HCT116 (cell line): ENCODE results near the gene ELP2. TPM values are rescaled to one million over a fixed set of nuclear protein-coding genes. Genes with fewer than 3 reads are reported as not detected.
A peak's percentile ranks its signal among the peaks of the same experiment; 100 is the strongest.

Source experiments
- ATAC-seq: fragments of 200-7000 bp; cut with Tn5 transposase; 2 replicates; pipeline ENCODE4 v1.9.1; 2020; ENCODE audit warnings: mild to moderate bottlenecking, moderate library complexity
- BruUV-seq: library from RNA; stranded (reverse); fragments of 400-500 nt; replicated peaks from 2 replicates; lab custom pipeline; 2021; lab: Mats Ljungman, UMichigan
- CTCF ChIA-PET: fragments of 300-600 bp; sonication (Branson Sonifier 250); formaldehyde crosslinking; loops from one replicate; lab custom pipeline; 2021; ENCODE audit warnings: antibody characterized with exemption; lab: Charles Lee
- POLR2A ChIA-PET: fragments of 300-600, 350-600 bp; sonication (Branson Sonifier 250); formaldehyde crosslinking; loops from one replicate; lab custom pipeline; 2021; ENCODE audit warnings: antibody characterized with exemption; lab: Charles Lee
- RAD21 ChIA-PET, 2 experiments: fragments of 300-600 bp; sonication (Branson Sonifier 250); formaldehyde crosslinking; loops; one replicate each; lab custom pipeline; 2023; ENCODE audit warnings: low total read pairs in 2 of 2; ENCODE audit not compliant: uncharacterized antibody in 2 of 2, unreplicated experiment in 2 of 2, low non-redundant PET in 1 of 2; lab: Charles Lee
- DNase-seq: peaks from one replicate; pipeline ENCODE4 v3.0.0-alpha.2; 2010; ENCODE audit warnings: low read depth, low spot score
- H2AFZ ChIP-seq: fragments of 200-600 bp; shearing (Covaris generic), sonication (generic); 2 replicates; pipeline ENCODE4 v1.6.1; 2017; ENCODE audit warnings: low read depth, mixed run types, mixed read lengths, antibody characterized with exemption, low read length; ENCODE audit not compliant: poor library complexity, severe bottlenecking
- H3K27ac ChIP-seq: 2 replicates; pipeline ENCODE4 v1.5.1; 2012; ENCODE audit warnings: low read depth, low read length
- H3K27me3 ChIP-seq: fragments of 200-600 bp; sonication (generic); 2 replicates; pipeline ENCODE4 v1.6.1; 2016; ENCODE audit warnings: mixed run types, low read length, mixed read lengths; ENCODE audit not compliant: insufficient read depth
- H3K36me3 ChIP-seq, 2 experiments: fragments of 200-500 bp in 1 of 2; fragments of 200-600 bp in 1 of 2; sonication (Bioruptor generic) in 1 of 2; sonication (generic) in 1 of 2; 2 replicates each; pipeline versions ENCODE4 v1.5.1 to v1.6.1; 2014 to 2016; ENCODE audit warnings: low read length in 2 of 2, inconsistent platforms in 1 of 2, mixed read lengths in 1 of 2, mixed run types in 1 of 2; ENCODE audit not compliant: insufficient read depth in 2 of 2, control insufficient read depth in 1 of 2
- H3K4me1 ChIP-seq, 2 experiments: fragments of 200-600 bp in 1 of 2; sonication (generic) in 1 of 2; 2 replicates each; pipeline versions ENCODE4 v1.5.1 to v1.6.1; 2012 to 2017; ENCODE audit warnings: low read length in 2 of 2, inconsistent platforms in 1 of 2, mild to moderate bottlenecking in 1 of 2, mixed read lengths in 1 of 2, mixed run types in 1 of 2, moderate library complexity in 1 of 2; ENCODE audit not compliant: insufficient read depth in 2 of 2, control insufficient read depth in 1 of 2
- H3K4me2 ChIP-seq: fragments of 200-600 bp; sonication (generic); 2 replicates; pipeline ENCODE4 v1.6.1; 2017; ENCODE audit warnings: mixed run types, low read length, mixed read lengths
- H3K4me3 ChIP-seq, 2 experiments: fragments of 200-600 bp in 1 of 2; sonication (generic) in 1 of 2; replicated peaks in 1 of 2; 2 replicates each; pipeline ENCODE4 v1.5.1; 2011 to 2016; ENCODE audit warnings: low read length in 2 of 2, control low read depth in 1 of 2, low read depth in 1 of 2, mild to moderate bottlenecking in 1 of 2, mixed read lengths in 1 of 2, mixed run types in 1 of 2
- H3K79me2 ChIP-seq: fragments of 200-600 bp; sonication (generic); 2 replicates; pipeline ENCODE4 v1.6.1; 2017; ENCODE audit warnings: mild to moderate bottlenecking, mixed run types, low read length, moderate library complexity, mixed read lengths; ENCODE audit not compliant: insufficient read depth
- H3K9ac ChIP-seq: fragments of 200-600 bp; sonication (generic); 2 replicates; pipeline ENCODE4 v1.6.1; 2016; ENCODE audit warnings: low read length, mixed read lengths
- H3K9me2 ChIP-seq: fragments of 200-600 bp; sonication (generic), shearing (Covaris generic); 2 replicates; pipeline ENCODE4 v1.6.1; 2017; ENCODE audit warnings: mixed run types, mild to moderate bottlenecking, moderate library complexity; ENCODE audit not compliant: insufficient read depth
- H3K9me3 ChIP-seq, 2 experiments: fragments of 200-500 bp in 1 of 2; fragments of 200-600 bp in 1 of 2; sonication (Bioruptor generic) in 1 of 2; sonication (generic) in 1 of 2; 2 replicates each; pipeline ENCODE4 v1.6.1; 2014 to 2017; ENCODE audit warnings: low read length in 2 of 2, mixed read lengths in 2 of 2, inconsistent platforms in 1 of 2, low read depth in 1 of 2, mild to moderate bottlenecking in 1 of 2, mixed run types in 1 of 2, moderate library complexity in 1 of 2; ENCODE audit not compliant: control insufficient read depth in 1 of 2, insufficient read depth in 1 of 2
- H4K20me1 ChIP-seq: fragments of 200-600 bp; sonication (generic), shearing (Covaris generic); 2 replicates; pipeline ENCODE4 v1.6.1; 2017; ENCODE audit warnings: mixed run types, mild to moderate bottlenecking, moderate library complexity; ENCODE audit not compliant: insufficient read depth
- EZH2 ChIP-seq: fragments of 200-600 bp; sonication (generic); IDR thresholded peaks from 2 replicates; pipeline ENCODE4 v1.6.1; 2017; ENCODE audit warnings: antibody characterized with exemption, mixed run types
- FOSL1 ChIP-seq: IDR thresholded peaks from 2 replicates; pipeline ENCODE4 v1.6.1; 2012; ENCODE audit warnings: low read depth
- ZFX ChIP-seq: fragments of 450-650 bp; IDR thresholded peaks from 2 replicates; pipeline ENCODE4 v1.6.1; 2017
- intact Hi-C: fragments of 100-400 bp; cut with micrococcal nuclease; formaldehyde crosslinking; loops from 2 replicates; pipeline ENCODE4 v1.10.0; 2022
- total RNA-seq: library from RNA; stranded (reverse); gene quantifications from one replicate; pipeline ENCODE4 v1.2.1, GENCODE V29; 2021; ENCODE audit not compliant: unreplicated experiment
- TF ChIP-seq, protein P1 (sequence below), 3 experiments: fragments of 200-600 bp in 1 of 3; sonication (generic) in 1 of 3; IDR thresholded peaks in 2 of 3; conservative IDR thresholded peaks in 1 of 3; 2 replicates each; pipeline ENCODE4 v1.5.1; 2012 to 2017; ENCODE audit warnings: low read depth in 2 of 3, low read length in 2 of 3, antibody characterized with exemption in 1 of 3, borderline replicate concordance in 1 of 3, control low read depth in 1 of 3, mild to moderate bottlenecking in 1 of 3, mixed read lengths in 1 of 3, mixed run types in 1 of 3, moderate library complexity in 1 of 3; ENCODE audit not compliant: insufficient read depth in 1 of 3

ELP2 gene
- total RNA-seq, 1 experiment from 2014 or later = 109 TPM

DNA sequence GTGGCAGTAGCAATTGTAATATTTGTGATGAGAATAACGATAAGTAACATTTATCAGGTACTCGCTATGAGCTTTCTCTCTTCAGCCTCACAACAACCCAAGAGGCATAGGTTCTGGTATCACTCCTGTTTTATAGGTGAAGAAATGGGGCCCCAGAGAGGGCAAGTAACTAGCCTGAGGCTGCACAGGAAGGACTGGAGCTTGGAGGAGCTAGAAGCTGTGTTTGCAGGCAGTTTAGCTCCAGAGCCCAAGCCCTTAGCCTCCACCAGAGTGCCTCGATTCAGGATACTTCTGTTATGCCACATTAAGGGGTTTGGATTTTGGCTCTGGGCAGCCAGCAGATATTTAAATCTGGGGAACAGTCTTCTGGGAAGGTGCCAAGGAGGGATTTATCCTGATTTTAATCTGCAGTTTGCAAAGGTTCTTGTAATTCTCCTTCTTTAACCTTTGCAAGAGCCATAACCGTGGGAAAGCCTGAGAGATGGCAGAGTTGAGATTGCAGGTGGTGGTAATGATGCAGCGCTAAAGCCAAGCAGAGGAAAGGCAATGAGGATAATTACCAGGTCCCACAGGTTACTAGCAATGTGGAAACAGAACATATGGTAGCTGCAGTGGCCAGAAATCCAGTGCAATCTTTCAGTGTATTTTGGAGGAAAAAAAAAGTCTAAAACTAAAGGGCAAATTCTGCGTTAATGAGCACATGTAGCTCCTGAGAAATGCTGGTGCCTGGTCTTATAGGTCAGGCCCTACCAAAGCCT is 66.7 kb downstream of the ELP2 start:
- intact Hi-C loops = no loop called here
- POLR2A ChIA-PET = no interaction called here

DNA sequence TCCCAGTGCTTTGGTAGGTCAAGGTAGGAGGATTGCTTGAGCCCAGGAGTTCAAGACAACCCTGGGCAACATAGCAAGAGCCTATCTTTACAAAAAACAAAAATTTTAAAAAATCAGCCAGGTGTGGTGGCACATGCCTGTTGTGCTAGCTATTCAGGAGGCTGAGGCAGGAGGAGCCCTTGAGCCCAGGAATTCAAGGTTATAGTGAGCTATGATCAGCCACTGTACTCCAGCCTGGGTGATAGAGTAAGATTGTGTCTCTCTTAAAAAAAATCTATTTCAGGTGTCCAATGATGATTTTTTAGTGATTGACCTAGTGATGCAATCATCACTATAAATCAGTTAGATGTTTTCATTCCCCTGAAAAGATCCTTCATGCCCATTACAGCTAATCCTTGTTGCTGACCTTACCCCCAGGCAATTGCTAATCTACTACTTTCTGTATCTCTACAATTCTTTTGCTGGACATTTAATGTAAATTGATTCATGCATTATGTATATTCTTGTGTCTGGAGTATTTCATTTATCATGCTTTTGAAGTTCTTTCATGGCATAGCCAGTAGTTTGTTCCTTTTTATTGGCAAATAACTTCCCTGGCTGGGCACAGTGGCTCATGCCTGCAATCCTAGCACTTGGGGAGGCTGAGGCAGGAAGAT is 67.9 kb downstream of the ELP2 start:
- BruUV-seq = no TSS peak
- DNase-seq = no peak
- no peak overlapping the region for H3K9ac ChIP-seq
- CTCF ChIA-PET = no interaction called here
- no peaks in the 10 kb centered on the region for H3K4me1 ChIP-seq
- POLR2A ChIA-PET = no interaction called here
- 0 out of 2 replicates have a peak, but pooled peaks have one; percentile 44 for ATAC-seq
- H3K27me3 ChIP-seq = no peaks in the 10 kb centered on the region
- no peak overlapping the region for H3K4me3 ChIP-seq
- no peak overlapping the region for H3K27ac ChIP-seq
- no peaks in the 10 kb centered on the region for H3K9me3 ChIP-seq
- TF ChIP-seq FOSL1 (no peak), ZFX (no peak), EZH2 (no peak)
- RAD21 ChIA-PET = interaction anchor here in 1 of 2 experiments (0.7 kb wide), 1 partner anchor 68 kb away, joined by 3 read pairs; the partner anchor contains the start of genes ELP2 and SLC39A6
- no peak overlapping the region for H2AFZ ChIP-seq
- H3K79me2 ChIP-seq = no peaks in the 10 kb centered on the region
- intact Hi-C loops = no loop called here
- H4K20me1 ChIP-seq = no peaks in the 10 kb centered on the region
- no peak overlapping the region for H3K4me2 ChIP-seq
- no peaks in the 10 kb centered on the region; a peak in 1 of 4 replicates for H3K36me3 ChIP-seq
- no peaks in the 10 kb centered on the region for H3K9me2 ChIP-seq

More for the DNA sequence above, 66.7 kb downstream of the ELP2 start:
- ATAC-seq (no peak), DNase-seq (no peak)
- no peak overlapping the region for H2AFZ ChIP-seq
- no peak overlapping the region for H3K4me3 ChIP-seq
- no peaks in the 10 kb centered on the region for H4K20me1 ChIP-seq
- H3K36me3 ChIP-seq = no peaks in the 10 kb centered on the region; a peak in 1 of 4 replicates
- H3K9ac ChIP-seq = no peak overlapping the region
- no peaks in the 10 kb centered on the region; the same call in 1 of the 2 replicates for H3K79me2 ChIP-seq
- BruUV-seq = no TSS peak
- H3K4me1 ChIP-seq = no peaks in the 10 kb centered on the region
- TF ChIP-seq, protein P1, sequence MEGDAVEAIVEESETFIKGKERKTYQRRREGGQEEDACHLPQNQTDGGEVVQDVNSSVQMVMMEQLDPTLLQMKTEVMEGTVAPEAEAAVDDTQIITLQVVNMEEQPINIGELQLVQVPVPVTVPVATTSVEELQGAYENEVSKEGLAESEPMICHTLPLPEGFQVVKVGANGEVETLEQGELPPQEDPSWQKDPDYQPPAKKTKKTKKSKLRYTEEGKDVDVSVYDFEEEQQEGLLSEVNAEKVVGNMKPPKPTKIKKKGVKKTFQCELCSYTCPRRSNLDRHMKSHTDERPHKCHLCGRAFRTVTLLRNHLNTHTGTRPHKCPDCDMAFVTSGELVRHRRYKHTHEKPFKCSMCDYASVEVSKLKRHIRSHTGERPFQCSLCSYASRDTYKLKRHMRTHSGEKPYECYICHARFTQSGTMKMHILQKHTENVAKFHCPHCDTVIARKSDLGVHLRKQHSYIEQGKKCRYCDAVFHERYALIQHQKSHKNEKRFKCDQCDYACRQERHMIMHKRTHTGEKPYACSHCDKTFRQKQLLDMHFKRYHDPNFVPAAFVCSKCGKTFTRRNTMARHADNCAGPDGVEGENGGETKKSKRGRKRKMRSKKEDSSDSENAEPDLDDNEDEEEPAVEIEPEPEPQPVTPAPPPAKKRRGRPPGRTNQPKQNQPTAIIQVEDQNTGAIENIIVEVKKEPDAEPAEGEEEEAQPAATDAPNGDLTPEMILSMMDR (IDR thresholded peaks at IDR 0.05 in 2 of 3, conservative IDR thresholded peaks at IDR 0.05 in 1 of 3; ENCODE audit: borderline replicate concordance in 1 of 3, insufficient read depth in 1 of 3, low read depth in 2 of 3, low read length in 2 of 3) = no peak
- TF ChIP-seq FOSL1 = no peak
- no peaks in the 10 kb centered on the region for H3K9me3 ChIP-seq
- CTCF ChIA-PET = no interaction called here
- H3K27me3 ChIP-seq = no peaks in the 10 kb centered on the region
- H3K27ac ChIP-seq = no peak overlapping the region
- H3K4me2 ChIP-seq = no peak overlapping the region
- RAD21 ChIA-PET = no interaction called here
- H3K9me2 ChIP-seq = no peaks in the 10 kb centered on the region
